ENCODE results near the gene KCTD10.
"Not testable (repeated sequence)": the region's sequence is repeated elsewhere in the genome, so short reads cannot be mapped to it uniquely, and the experiment has no call there.

DNA sequence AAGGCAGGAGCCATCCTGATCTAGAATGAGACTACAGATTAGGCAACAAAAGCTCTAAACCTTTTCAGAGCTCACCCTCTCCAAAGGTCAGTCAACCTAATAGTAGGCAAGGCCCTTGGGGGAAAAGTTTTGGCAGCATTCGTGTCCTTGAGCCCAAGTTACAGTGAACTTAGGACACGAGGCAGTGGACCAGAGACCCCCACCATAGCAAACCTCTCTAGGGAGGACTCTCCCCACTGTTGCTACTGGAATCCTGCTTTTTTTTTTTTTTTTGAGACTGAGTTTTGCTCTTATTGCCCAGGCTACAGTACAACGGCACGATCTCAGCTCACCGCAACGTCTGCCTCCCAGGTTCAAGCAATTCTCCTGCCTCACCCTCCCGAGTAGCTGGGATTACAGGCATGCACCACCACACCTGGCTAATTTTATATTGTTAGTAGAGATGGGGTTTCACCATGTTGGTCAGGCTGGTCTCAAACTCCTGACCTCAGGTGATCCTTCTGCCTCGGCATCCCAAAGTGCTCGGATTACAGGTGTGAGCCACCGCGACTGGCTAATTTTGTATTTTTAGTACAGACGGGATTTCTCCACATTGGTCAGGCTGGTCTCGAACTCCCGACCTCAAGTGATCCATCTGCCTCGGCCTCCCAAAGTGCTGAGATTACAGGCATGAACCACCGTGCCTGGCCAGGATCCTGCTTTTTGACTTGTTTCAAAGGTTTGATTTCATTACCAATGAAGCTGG is 3.4 kb downstream of the KCTD10 start:
- TF ChIP-seq, protein P1, sequence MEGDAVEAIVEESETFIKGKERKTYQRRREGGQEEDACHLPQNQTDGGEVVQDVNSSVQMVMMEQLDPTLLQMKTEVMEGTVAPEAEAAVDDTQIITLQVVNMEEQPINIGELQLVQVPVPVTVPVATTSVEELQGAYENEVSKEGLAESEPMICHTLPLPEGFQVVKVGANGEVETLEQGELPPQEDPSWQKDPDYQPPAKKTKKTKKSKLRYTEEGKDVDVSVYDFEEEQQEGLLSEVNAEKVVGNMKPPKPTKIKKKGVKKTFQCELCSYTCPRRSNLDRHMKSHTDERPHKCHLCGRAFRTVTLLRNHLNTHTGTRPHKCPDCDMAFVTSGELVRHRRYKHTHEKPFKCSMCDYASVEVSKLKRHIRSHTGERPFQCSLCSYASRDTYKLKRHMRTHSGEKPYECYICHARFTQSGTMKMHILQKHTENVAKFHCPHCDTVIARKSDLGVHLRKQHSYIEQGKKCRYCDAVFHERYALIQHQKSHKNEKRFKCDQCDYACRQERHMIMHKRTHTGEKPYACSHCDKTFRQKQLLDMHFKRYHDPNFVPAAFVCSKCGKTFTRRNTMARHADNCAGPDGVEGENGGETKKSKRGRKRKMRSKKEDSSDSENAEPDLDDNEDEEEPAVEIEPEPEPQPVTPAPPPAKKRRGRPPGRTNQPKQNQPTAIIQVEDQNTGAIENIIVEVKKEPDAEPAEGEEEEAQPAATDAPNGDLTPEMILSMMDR (IDR thresholded peaks at IDR 0.05): not testable (repeated sequence)
- not testable (repeated sequence) for TF ChIP-seq POLR2A (IDR thresholded peaks at IDR 0.05)
